Measurements from ENCODE around the gene CCSER2.

CCSER2 gene

DNA sequence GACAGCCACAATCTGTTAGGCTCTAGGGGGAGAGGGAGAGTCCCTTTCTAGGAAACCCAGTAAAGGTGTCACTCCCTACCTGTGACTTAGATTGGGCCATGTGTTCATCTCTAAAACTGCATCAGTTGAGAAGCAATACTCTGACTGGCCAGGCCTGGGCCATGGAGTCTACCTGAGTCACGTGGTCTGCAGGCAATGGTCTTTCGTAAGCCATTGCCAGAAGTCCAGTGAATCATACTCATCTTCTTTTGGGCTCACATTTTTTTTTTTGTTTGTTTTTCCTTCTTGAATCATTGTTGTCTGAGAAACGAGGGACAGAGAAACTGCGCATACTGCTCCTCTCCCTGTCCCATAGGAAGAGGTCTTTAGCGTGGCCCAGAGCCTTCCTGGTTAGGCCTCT is 215.6 kb downstream of the CCSER2 start:
- peak in 1 of 2 donors; percentile 81 for DNase-seq (ENCODE audit: low read depth in 2 of 2)
- H3K4me3 ChIP-seq (replicated peaks in 1 of 2; ENCODE audit: low read depth in 2 of 2, low read length in 2 of 2), result no peak overlapping the region
- TF ChIP-seq, protein P1, sequence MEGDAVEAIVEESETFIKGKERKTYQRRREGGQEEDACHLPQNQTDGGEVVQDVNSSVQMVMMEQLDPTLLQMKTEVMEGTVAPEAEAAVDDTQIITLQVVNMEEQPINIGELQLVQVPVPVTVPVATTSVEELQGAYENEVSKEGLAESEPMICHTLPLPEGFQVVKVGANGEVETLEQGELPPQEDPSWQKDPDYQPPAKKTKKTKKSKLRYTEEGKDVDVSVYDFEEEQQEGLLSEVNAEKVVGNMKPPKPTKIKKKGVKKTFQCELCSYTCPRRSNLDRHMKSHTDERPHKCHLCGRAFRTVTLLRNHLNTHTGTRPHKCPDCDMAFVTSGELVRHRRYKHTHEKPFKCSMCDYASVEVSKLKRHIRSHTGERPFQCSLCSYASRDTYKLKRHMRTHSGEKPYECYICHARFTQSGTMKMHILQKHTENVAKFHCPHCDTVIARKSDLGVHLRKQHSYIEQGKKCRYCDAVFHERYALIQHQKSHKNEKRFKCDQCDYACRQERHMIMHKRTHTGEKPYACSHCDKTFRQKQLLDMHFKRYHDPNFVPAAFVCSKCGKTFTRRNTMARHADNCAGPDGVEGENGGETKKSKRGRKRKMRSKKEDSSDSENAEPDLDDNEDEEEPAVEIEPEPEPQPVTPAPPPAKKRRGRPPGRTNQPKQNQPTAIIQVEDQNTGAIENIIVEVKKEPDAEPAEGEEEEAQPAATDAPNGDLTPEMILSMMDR (IDR thresholded peaks at IDR 0.05; ENCODE audit: low read depth, low read length), result no peak

DNA sequence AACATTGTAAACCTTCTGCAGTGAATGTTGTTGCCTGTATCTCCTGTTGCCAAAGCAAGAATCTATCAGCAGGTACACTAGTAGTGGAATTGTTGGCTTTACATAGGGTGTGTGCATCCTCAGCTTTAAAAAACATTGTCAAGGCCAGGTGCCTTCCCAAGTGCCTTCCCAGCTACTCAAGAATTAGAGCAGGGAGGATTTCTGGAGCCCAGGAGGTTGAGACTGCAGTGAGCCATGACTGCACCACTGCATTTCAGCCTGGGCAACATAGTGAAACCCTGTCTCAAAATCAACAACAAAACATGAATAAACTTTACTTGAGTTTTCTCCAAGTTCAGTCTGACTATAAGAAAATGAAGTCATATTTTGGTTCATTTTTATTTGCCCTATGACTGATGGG is 217.3 kb downstream of the CCSER2 start:
- TF ChIP-seq, protein P1 (IDR thresholded peaks at IDR 0.05; ENCODE audit: low read depth, low read length), result no peak
- no peak overlapping the region for H3K4me3 ChIP-seq (replicated peaks in 1 of 2; ENCODE audit: low read depth in 2 of 2, low read length in 2 of 2)
- no peak for DNase-seq (ENCODE audit: low read depth in 2 of 2)

DNA sequence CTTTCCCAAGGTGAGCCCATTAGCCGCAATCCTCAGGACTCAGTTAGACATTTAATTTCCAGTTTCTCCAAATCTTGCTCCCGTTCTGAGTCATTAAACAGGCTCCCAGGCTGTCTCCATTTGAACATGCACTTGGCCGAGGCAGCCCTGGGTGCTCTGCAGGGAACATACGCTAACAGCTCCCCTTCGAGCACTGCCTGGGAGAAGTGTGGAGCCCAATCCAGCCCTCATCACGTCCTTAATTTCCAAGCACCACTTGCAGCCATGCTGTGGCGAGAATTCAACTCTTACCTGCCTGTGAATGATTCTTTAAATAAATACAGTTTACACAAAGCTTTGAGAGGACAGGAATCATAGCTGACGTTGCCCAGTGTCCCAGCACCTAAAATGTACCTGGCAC is 218.2 kb downstream of the CCSER2 start:
- DNase-seq (ENCODE audit: low read depth in 2 of 2), result no peak
- TF ChIP-seq, protein P1 (IDR thresholded peaks at IDR 0.05; ENCODE audit: low read depth, low read length), result no peak
- no peak overlapping the region for H3K4me3 ChIP-seq (replicated peaks in 1 of 2; ENCODE audit: low read depth in 2 of 2, low read length in 2 of 2)

DNA sequence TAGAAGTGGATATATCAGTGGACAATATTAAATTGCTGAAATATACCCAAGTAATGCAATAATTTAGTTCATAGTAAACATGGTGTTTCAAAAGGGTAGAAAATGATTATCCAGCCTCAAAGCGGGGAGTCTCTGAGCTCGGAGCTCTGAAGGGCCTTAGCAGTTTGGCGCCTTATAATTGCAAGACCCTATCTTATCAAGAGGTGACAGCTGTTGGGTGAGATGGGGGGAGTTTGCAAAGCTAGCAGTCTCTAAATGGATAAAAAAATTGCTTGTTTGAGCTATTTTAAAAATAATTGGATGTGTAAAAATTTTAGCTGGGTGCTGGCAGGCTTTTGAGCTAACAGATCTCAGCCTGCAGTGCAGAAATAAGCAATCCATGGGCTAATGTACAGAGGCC is 219.2 kb downstream of the CCSER2 start:
- no peak overlapping the region for H3K4me3 ChIP-seq (replicated peaks in 1 of 2; ENCODE audit: low read depth in 2 of 2, low read length in 2 of 2)
- DNase-seq (ENCODE audit: low read depth in 2 of 2), result no peak
- TF ChIP-seq, protein P1 (IDR thresholded peaks at IDR 0.05; ENCODE audit: low read depth, low read length), result no peak

DNA sequence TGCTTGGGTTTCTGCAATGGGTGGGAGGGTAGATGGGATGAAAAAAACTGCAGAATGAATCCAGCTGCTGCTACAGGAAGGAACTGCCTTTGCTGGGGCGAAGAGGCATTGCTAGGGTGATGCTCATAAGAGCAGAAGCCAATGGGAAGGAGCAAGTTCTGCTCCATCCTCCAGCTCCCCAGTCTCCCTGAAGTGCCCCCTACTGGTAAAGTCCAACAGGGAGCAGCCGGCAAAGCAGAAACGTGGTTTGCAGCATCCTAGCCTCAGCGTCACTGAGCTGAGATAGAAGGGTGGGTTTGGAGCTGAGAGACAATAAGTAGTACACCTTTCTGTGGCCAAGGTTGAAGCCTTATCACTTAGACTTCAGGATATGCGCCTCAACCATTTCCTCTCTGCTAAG is 220.5 kb downstream of the CCSER2 start:
- no peak for DNase-seq (ENCODE audit: low read depth in 2 of 2)
- TF ChIP-seq, protein P1 (IDR thresholded peaks at IDR 0.05; ENCODE audit: low read depth, low read length), result peak; percentile 36
- H3K4me3 ChIP-seq (replicated peaks in 1 of 2; ENCODE audit: low read depth in 2 of 2, low read length in 2 of 2), result no peak overlapping the region

DNA sequence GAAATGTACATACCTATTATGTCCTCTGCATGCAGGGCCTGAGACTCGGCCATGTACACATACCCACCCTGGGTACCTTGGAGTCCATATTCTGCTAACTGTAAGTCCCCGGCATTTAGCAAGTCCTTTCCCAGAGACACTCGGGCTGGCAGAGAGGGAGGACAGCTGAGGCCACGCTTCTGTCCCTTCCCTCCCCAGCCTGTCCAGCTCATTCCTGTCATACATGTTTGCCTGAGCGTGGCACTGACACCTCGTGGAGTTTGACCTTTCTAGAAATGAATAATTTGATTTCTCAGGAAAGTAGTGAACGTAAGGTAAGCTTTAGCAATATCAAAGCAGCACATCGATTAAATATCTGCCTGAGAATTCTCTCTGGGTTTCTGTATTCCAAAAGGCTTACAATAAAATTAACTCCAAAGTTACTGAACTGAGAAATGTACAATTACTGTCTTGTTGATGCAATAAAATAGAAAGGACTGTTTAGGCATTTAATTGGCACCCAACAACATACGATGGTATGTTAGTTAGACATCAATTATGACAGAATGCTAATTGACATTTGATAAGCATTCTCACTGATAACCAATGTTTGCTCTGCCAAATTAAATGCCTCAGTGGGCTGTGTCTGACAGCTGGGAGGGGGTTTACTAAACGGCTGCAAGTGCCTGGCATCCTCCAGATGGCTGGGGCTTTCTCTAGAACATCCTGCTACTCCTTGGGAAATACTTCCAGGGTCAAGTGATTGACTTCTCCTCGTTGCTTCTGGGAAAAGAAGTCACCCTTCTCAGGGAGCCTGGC is 221.2 kb downstream of the CCSER2 start:
- H3K4me3 ChIP-seq (replicated peaks in 1 of 2; ENCODE audit: low read depth in 2 of 2, low read length in 2 of 2), result no peak overlapping the region
- no peak for DNase-seq (ENCODE audit: low read depth in 2 of 2)
- TF ChIP-seq, protein P1 (IDR thresholded peaks at IDR 0.05; ENCODE audit: low read depth, low read length), result no peak
